Psoas muscle (tissue), 8 donors: ENCODE data around the gene RANBP9. TPM values are rescaled to one million over a fixed set of nuclear protein-coding genes. Genes with fewer than 3 reads are reported as not detected.

Source experiments
- ATAC-seq, 4 donors: fragments of 200-7000 bp; cut with Tn5 transposase; one replicate each; pipeline ENCODE4 v1.9.1; 2020; ENCODE audit warnings: moderate library complexity in 3 of 4, mild to moderate bottlenecking in 2 of 4
- DNase-seq, 2 donors: peaks; one replicate each; pipeline ENCODE4 v3.0.0-alpha.2; 2020
- H3K27ac ChIP-seq: fragments of 200-600 bp; one replicate; pipeline ENCODE4 v1.8.0; 2022
- H3K27me3 ChIP-seq, 3 donors: fragments of 200-600 bp in 1 of 3; one replicate each; pipeline versions ENCODE4 v1.6.1 to v1.8.0; 2013 to 2022; ENCODE audit warnings: low read length in 2 of 3, mild to moderate bottlenecking in 2 of 3, moderate library complexity in 1 of 3; ENCODE audit not compliant: insufficient read depth in 3 of 3
- H3K36me3 ChIP-seq, 2 donors: fragments of 200-600 bp in 1 of 2; one replicate each; pipeline versions ENCODE4 v1.6.1 to v1.8.0; 2013 to 2022; ENCODE audit warnings: low read depth in 1 of 2, mild to moderate bottlenecking in 1 of 2, moderate library complexity in 1 of 2; ENCODE audit not compliant: insufficient read depth in 1 of 2
- H3K4me1 ChIP-seq: fragments of 200-600 bp; one replicate; pipeline ENCODE4 v1.8.0; 2022
- H3K4me3 ChIP-seq: fragments of 200-600 bp; one replicate; pipeline ENCODE4 v1.8.0; 2022; ENCODE audit warnings: mild to moderate bottlenecking
- H3K9me3 ChIP-seq: fragments of 200-600 bp; one replicate; pipeline ENCODE4 v1.8.0; 2022
- CTCF ChIP-seq: fragments of 200-600 bp; IDR thresholded peaks from one replicate; pipeline ENCODE4 v1.8.0; 2022; ENCODE audit warnings: antibody characterized with exemption
- WGBS, 3 donors: extraction: QIAGEN DNeasy Blood & Tissue Kit; methylation state at CpG; one replicate each; pipeline versions ENCODE4 v1.1.6 to v1.1.7; 2013; 5-methylcytosine and 5-hydroxymethylcytosine counted together
- intact Hi-C, 2 donors: fragments of 100-400 bp; cut with DNase I; formaldehyde crosslinking; loops; one replicate each; pipeline versions ENCODE4 v1.11.0 to v1.14.2; 2022
- polyA plus RNA-seq, 3 donors: library from polyadenylated mRNA; stranded (reverse); fragments of 200-250 nt; gene quantifications; one replicate each; pipeline ENCODE4 v1.2.3, GENCODE V29; 2013
- total RNA-seq, 4 donors: library from RNA; stranded (reverse); fragmentation: NEBNext Ultra II Directional in 2 of 4; extraction: Animal tissue kit (Norgen Biotek cat#: 25700) in 2 of 4; gene quantifications; one replicate each; pipeline versions ENCODE4 v1.2.1 to v1.2.4, GENCODE V29; 2021 to 2023
- donor health status: healthy with polysubstance abuse.
- donor health status: DM: no; HTN: no; CAD: no; lungs with moderate emphysema.
- donor health status: Bipolar disorder and iron deficiency.
- donor health status: healthy.
- donor health status: DM: yes; HTN: yes; CAD: no.
- donor health status: DM: no; HTN: no; CAD: no.
- donor health status: DM: no; HTN: no; CAD: no.
- donor health status: DM: yes; HTN: yes; CAD: no.

RANBP9 gene
- total and polyA plus RNA-seq, 7 donors, result 22.3 to 72.6 (median 53.0) TPM

- Histone ChIP-seq H3K36me3 (no peaks in the 10 kb centered on the region), H3K27me3 (no peaks in the 10 kb centered on the region), H3K27ac (no peak overlapping the region), H3K4me3 (no peak overlapping the region), H3K9me3 (peaks cover under 1% of the 10 kb centered on the region), H3K4me1 (peaks cover 19% of the 10 kb centered on the region)
- intact Hi-C loops, result no loop called here
- WGBS, 3 donors, result 93 to 97% (median 94%) methylated on average over 1 of the region's 1 CpG
- ATAC-seq, result no peak
- TF ChIP-seq CTCF, result no peak
- DNase-seq, result no peak
Observed at GRCh38 chr6:13671548-13672127, 40.0 kb downstream of the RANBP9 start.

- ATAC-seq (no peak), DNase-seq (no peak)
- no peaks in the 10 kb centered on the region for H3K27me3 ChIP-seq
- TF ChIP-seq CTCF, result no peak
- H3K27ac ChIP-seq, result no peak overlapping the region
- no peak overlapping the region for H3K4me3 ChIP-seq
- H3K4me1 ChIP-seq, result peaks cover 30% of the 10 kb centered on the region
- H3K9me3 ChIP-seq, result no peaks in the 10 kb centered on the region
- H3K36me3 ChIP-seq, result no peaks in the 10 kb centered on the region
- 94 to 97% (median 95%) methylated on average over 5 of the region's 5 CpGs for WGBS, 3 donors
- intact Hi-C loops, result loop anchor here in 1 of 2 donors (5.0 kb wide), 1 partner anchor 38 kb away; no protein-coding TSS in a partner anchor
Observed at GRCh38 chr6:13669476-13669875, 42.2 kb downstream of the RANBP9 start.

GRCh38 chr6:13668291-13668928 lies 43.2 kb downstream of the RANBP9 start:
- intact Hi-C loops, result loop anchor here in 1 of 2 donors (5.0 kb wide), 1 partner anchor 39 kb away; no protein-coding TSS in a partner anchor
- ATAC-seq (no peak), DNase-seq (no peak)
- TF ChIP-seq CTCF, result no peak
- Histone ChIP-seq H3K4me3 (no peak overlapping the region), H3K4me1 (peaks cover 35% of the 10 kb centered on the region), H3K27me3 (no peaks in the 10 kb centered on the region), H3K27ac (no peak overlapping the region), H3K9me3 (no peaks in the 10 kb centered on the region), H3K36me3 (no peaks in the 10 kb centered on the region)
- WGBS, 3 donors, result 61 to 80% (median 69%) methylated on average over 2 of the region's 2 CpGs

GRCh38 chr6:13667655-13668054 lies 44.0 kb downstream of the RANBP9 start:
- WGBS, 3 donors, result 85 to 93% (median 87%) methylated on average over 2 of the region's 2 CpGs
- Histone ChIP-seq H3K27me3 (no peaks in the 10 kb centered on the region), H3K36me3 (no peaks in the 10 kb centered on the region), H3K27ac (no peak overlapping the region), H3K4me3 (no peak overlapping the region), H3K4me1 (peaks cover 41% of the 10 kb centered on the region), H3K9me3 (no peaks in the 10 kb centered on the region)
- DNase-seq, result no peak
- intact Hi-C loops, result loop anchor here in 1 of 2 donors (5.0 kb wide), 1 partner anchor 40 kb away; no protein-coding TSS in a partner anchor
- no peak for ATAC-seq
- TF ChIP-seq CTCF, result no peak
